Liver (tissue), 9 donors: Measurements from ENCODE around the gene QSOX1. TPM values are rescaled to one million over a fixed set of nuclear protein-coding genes. Genes with fewer than 3 reads are reported as not detected.
A peak's percentile ranks its signal among the peaks of the same experiment; 100 is the strongest.

Experiments used
- DNase-seq: peaks from one replicate; pipeline ENCODE4 v3.0.0-alpha.2; 2017; ENCODE audit warnings: low spot score
- H3K27ac ChIP-seq, 2 donors: one replicate each; pipeline ENCODE4 v1.7.0; 2013; ENCODE audit warnings: inconsistent platforms in 2 of 2, low read length in 2 of 2, control low read depth in 1 of 2, low read depth in 1 of 2, mild to moderate bottlenecking in 1 of 2
- H3K27me3 ChIP-seq, 4 donors: one replicate each; pipeline versions ENCODE4 v1.6.1 to v1.7.0; 2013; ENCODE audit warnings: low read length in 3 of 4, inconsistent platforms in 1 of 4, mild to moderate bottlenecking in 1 of 4, moderate library complexity in 1 of 4; ENCODE audit not compliant: control insufficient read depth in 4 of 4, insufficient read depth in 4 of 4
- H3K36me3 ChIP-seq, 4 donors: one replicate each; pipeline versions ENCODE4 v1.6.1 to v1.7.0; 2013; ENCODE audit warnings: low read length in 3 of 4, mild to moderate bottlenecking in 3 of 4, low read depth in 1 of 4, moderate library complexity in 1 of 4; ENCODE audit not compliant: control insufficient read depth in 4 of 4, insufficient read depth in 3 of 4
- H3K4me1 ChIP-seq, 4 donors: one replicate each; pipeline versions ENCODE4 v1.6.1 to v1.7.0; 2013; ENCODE audit warnings: low read length in 3 of 4, mild to moderate bottlenecking in 3 of 4, moderate library complexity in 1 of 4; ENCODE audit not compliant: control insufficient read depth in 4 of 4, insufficient read depth in 4 of 4
- H3K4me3 ChIP-seq, 3 donors: one replicate each; pipeline versions ENCODE4 v1.6.1 to v1.7.0; 2013; ENCODE audit warnings: low read length in 3 of 3, control low read depth in 1 of 3, low read depth in 1 of 3, mild to moderate bottlenecking in 1 of 3
- H3K9ac ChIP-seq, 2 donors: one replicate each; pipeline ENCODE4 v1.7.0; 2013; ENCODE audit warnings: low read length in 2 of 2, mild to moderate bottlenecking in 2 of 2, moderate library complexity in 2 of 2, control low read depth in 1 of 2, low read depth in 1 of 2
- H3K9me3 ChIP-seq, 4 donors: one replicate each; pipeline versions ENCODE4 v1.6.1 to v1.7.0; 2013; ENCODE audit warnings: low read length in 3 of 4; ENCODE audit not compliant: control insufficient read depth in 4 of 4
- EGR1 ChIP-seq, 2 donors: IDR thresholded peaks; 2 replicates each; pipeline ENCODE4 v1.6.1; 2016 to 2018; ENCODE audit warnings: antibody characterized with exemption in 2 of 2, low read depth in 2 of 2
- GABPA ChIP-seq, 2 donors: IDR thresholded peaks in 1 of 2; conservative IDR thresholded peaks in 1 of 2; 2 replicates each; pipeline ENCODE4 v1.6.1; 2016; ENCODE audit warnings: antibody characterized with exemption in 2 of 2, mild to moderate bottlenecking in 1 of 2, moderate library complexity in 1 of 2
- NR2F2 ChIP-seq: IDR thresholded peaks from 2 replicates; pipeline ENCODE4 v1.6.1; 2016; ENCODE audit warnings: antibody characterized with exemption
- RXRA ChIP-seq, 2 donors: IDR thresholded peaks; 2 replicates each; pipeline ENCODE4 v1.6.1; 2017 to 2018; ENCODE audit warnings: antibody characterized with exemption in 2 of 2, mild to moderate bottlenecking in 1 of 2
- SP1 ChIP-seq: IDR thresholded peaks from 2 replicates; pipeline ENCODE4 v1.6.1; 2018; ENCODE audit warnings: antibody characterized with exemption, mild to moderate bottlenecking
- TAF1 ChIP-seq: conservative IDR thresholded peaks from 2 replicates; pipeline ENCODE4 v1.6.1; 2016; ENCODE audit warnings: antibody characterized with exemption, mild to moderate bottlenecking
- YY1 ChIP-seq: IDR thresholded peaks from 2 replicates; pipeline ENCODE4 v1.6.1; 2016; ENCODE audit warnings: antibody characterized with exemption, mild to moderate bottlenecking
- WGBS: extraction: QIAGEN DNeasy Blood & Tissue Kit; methylation state at CpG from one replicate; pipeline ENCODE4 v1.1.7; 2013; 5-methylcytosine and 5-hydroxymethylcytosine counted together
- polyA plus RNA-seq, 2 donors: library from polyadenylated mRNA; stranded (reverse) in 1 of 2; unstranded in 1 of 2; fragments of 200-250 nt in 1 of 2; fragments of >200 nt in 1 of 2; fragmentation: Nextera tagmentation in 1 of 2; extraction: Ambion mirVana in 1 of 2; gene quantifications; one replicate each; pipeline versions ENCODE4 v1.2.1 to v1.2.3, GENCODE V29; 2013 to 2015
- total RNA-seq, 2 donors: library from RNA; depleted of rRNA; stranded (reverse); fragments of >200 nt; gene quantifications; one replicate each; pipeline ENCODE4 v1.2.3, GENCODE V29; 2014
- TF ChIP-seq, protein P1 (sequence below): IDR thresholded peaks from 2 replicates; pipeline ENCODE4 v1.6.1; 2016; ENCODE audit warnings: antibody characterized with exemption, mild to moderate bottlenecking
- TF ChIP-seq, protein P2 (sequence below): IDR thresholded peaks from 2 replicates; pipeline ENCODE4 v1.6.1; 2016; ENCODE audit warnings: antibody characterized with exemption
- TF ChIP-seq, protein P3 (sequence below): IDR thresholded peaks from 2 replicates; pipeline ENCODE4 v1.6.1; 2016; ENCODE audit warnings: antibody characterized with exemption
- donor health status: healthy.
- donor health status: healthy.
- donor health status: healthy.
- donor health status: healthy.
- donor health status: healthy.

QSOX1 gene
- total and polyA plus RNA-seq, 4 donors = 14.3 to 49.2 (median 38.1) TPM

DNA sequence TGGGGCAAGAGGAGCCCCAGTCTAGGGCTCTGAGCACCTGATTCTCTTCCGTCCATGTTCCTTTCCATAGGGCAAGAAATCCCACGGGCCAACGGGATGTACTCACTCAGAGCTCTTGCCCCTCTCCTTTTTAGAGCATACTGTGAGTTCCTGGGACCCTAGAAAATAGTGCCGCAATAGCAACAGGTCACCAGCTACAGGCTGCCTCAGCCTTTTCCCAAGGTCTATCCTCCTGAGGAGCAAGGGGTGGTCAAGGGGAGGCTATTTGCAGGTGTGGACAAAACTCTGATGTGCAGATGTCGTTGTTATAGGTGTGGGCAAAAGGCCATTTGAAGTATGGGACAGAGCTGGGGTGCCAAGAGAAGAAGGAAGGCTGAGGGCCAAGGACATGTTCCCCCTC is 1.6 kb upstream of the QSOX1 start (continued):
- TF ChIP-seq, protein P1, sequence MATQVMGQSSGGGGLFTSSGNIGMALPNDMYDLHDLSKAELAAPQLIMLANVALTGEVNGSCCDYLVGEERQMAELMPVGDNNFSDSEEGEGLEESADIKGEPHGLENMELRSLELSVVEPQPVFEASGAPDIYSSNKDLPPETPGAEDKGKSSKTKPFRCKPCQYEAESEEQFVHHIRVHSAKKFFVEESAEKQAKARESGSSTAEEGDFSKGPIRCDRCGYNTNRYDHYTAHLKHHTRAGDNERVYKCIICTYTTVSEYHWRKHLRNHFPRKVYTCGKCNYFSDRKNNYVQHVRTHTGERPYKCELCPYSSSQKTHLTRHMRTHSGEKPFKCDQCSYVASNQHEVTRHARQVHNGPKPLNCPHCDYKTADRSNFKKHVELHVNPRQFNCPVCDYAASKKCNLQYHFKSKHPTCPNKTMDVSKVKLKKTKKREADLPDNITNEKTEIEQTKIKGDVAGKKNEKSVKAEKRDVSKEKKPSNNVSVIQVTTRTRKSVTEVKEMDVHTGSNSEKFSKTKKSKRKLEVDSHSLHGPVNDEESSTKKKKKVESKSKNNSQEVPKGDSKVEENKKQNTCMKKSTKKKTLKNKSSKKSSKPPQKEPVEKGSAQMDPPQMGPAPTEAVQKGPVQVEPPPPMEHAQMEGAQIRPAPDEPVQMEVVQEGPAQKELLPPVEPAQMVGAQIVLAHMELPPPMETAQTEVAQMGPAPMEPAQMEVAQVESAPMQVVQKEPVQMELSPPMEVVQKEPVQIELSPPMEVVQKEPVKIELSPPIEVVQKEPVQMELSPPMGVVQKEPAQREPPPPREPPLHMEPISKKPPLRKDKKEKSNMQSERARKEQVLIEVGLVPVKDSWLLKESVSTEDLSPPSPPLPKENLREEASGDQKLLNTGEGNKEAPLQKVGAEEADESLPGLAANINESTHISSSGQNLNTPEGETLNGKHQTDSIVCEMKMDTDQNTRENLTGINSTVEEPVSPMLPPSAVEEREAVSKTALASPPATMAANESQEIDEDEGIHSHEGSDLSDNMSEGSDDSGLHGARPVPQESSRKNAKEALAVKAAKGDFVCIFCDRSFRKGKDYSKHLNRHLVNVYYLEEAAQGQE = no peak
- TF ChIP-seq, protein P2, sequence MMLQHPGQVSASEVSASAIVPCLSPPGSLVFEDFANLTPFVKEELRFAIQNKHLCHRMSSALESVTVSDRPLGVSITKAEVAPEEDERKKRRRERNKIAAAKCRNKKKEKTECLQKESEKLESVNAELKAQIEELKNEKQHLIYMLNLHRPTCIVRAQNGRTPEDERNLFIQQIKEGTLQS = no peak
- TF ChIP-seq EGR1 (IDR thresholded peaks at IDR 0.05; ENCODE audit: low read depth in 2 of 2) (no peak), NR2F2 (no peak), RXRA (IDR thresholded peaks at IDR 0.05) (no peak)

DNA sequence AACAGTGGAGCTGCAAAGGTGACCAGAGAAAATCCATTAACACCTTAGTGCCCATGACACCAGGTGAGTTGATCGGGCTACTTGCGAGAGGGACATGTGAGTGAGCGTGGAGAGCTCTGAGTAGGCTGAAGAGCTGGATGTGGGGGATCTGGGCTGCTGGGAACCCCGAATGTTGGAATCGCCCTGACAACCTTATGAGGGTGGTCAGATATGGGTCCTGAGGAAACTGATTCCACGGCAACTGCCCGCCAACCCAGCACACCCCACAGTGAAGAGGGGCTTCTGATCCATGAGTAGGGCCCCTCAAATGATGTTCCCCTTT is 705 bp upstream of the QSOX1 start:
- DNase-seq = no peak
- H3K36me3 ChIP-seq = no peaks in the 10 kb centered on the region
- WGBS = 41% methylated on average over 7 of the region's 7 CpGs
- no peaks in the 10 kb centered on the region for H3K27me3 ChIP-seq
- H3K4me1 ChIP-seq = peaks cover 12 to 41% (median 29%) of the 10 kb centered on the region in 4 donors
- peak overlapping the region; percentile 66 to 86 (median 69) for H3K4me3 ChIP-seq
- no peaks in the 10 kb centered on the region for H3K9me3 ChIP-seq
- peak overlapping the region; percentile 58 to 72 for H3K27ac ChIP-seq
- TF ChIP-seq, protein P3, sequence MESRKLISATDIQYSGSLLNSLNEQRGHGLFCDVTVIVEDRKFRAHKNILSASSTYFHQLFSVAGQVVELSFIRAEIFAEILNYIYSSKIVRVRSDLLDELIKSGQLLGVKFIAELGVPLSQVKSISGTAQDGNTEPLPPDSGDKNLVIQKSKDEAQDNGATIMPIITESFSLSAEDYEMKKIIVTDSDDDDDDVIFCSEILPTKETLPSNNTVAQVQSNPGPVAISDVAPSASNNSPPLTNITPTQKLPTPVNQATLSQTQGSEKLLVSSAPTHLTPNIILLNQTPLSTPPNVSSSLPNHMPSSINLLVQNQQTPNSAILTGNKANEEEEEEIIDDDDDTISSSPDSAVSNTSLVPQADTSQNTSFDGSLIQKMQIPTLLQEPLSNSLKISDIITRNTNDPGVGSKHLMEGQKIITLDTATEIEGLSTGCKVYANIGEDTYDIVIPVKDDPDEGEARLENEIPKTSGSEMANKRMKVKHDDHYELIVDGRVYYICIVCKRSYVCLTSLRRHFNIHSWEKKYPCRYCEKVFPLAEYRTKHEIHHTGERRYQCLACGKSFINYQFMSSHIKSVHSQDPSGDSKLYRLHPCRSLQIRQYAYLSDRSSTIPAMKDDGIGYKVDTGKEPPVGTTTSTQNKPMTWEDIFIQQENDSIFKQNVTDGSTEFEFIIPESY = no peak
- H3K9ac ChIP-seq = peak overlapping the region; percentile 16 to 58

DNA sequence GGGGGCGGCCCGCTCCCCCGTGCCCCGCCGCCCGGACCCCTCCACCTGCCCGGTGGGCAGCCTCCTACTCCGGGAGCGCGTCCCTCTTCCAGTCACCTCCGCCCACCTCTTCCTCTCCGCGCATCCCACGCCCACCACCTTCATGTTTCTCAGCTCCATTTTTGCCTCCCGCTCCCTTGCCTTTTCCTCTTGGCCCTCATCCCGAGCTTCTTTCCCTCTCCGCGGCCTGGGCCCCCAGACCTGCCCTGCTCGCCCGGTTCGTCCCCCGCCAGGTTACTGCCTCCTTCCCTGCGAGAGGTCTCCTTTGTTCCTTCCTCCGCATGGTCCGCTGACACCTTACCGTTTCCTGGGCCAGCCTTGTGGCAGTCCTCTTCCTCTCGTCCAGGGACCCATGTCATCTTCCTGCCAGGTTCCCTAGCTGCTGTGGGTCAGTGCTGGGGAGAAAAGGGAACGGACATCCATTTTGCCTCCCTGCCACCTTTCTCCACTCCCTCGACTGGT is 563 bp downstream of the QSOX1 start:
- Histone ChIP-seq H3K4me3 (peak overlapping the region; percentile 50 to 66 (median 56)), H3K27ac (peak overlapping the region; percentile 43 to 52), H3K9me3 (no peaks in the 10 kb centered on the region), H3K36me3 (no peaks in the 10 kb centered on the region), H3K4me1 (peaks cover 12 to 41% (median 31%) of the 10 kb centered on the region in 4 donors), H3K9ac (no peak overlapping the region), H3K27me3 (peaks cover 0 to 3% (median 0%) of the 10 kb centered on the region in 4 donors)
- TF ChIP-seq SP1 (no peak), EGR1 (IDR thresholded peaks at IDR 0.05; ENCODE audit: low read depth in 2 of 2) (no peak), YY1 (no peak), GABPA (IDR thresholded peaks at IDR 0.05 in 1 of 2, conservative IDR thresholded peaks at IDR 0.05 in 1 of 2) (no peak), TAF1 (no peak)
- TF ChIP-seq, protein P3 = no peak
- TF ChIP-seq, protein P1 = no peak
- WGBS = 16% methylated on average over 29 of the region's 29 CpGs
- DNase-seq = no peak
